T-helper 17 cell (primary cell): Measurements from ENCODE around the gene RAB40B. TPM values are rescaled to one million over a fixed set of nuclear protein-coding genes. Genes with fewer than 3 reads are reported as not detected.
A peak's percentile ranks its signal among the peaks of the same experiment; 100 is the strongest.

Source experiments
- ATAC-seq: fragments of 150-1000 bp; cut with Tn5 transposase; 2 replicates; pipeline ENCODE4 v1.10.0; 2021; ENCODE audit warnings: mild to moderate bottlenecking, moderate library complexity
- DNase-seq, 3 donors: peaks; one replicate each; pipeline versions ENCODE4 v3.0.0 to v3.0.0-alpha.2; 2020 to 2021
- H3K9me3 ChIP-seq: one replicate; pipeline ENCODE4 v1.7.0; 2013; ENCODE audit warnings: low read length, mild to moderate bottlenecking; ENCODE audit not compliant: control insufficient read depth, poor library complexity, severe bottlenecking
- H3K27ac Mint-ChIP-seq: one replicate; pipeline ENCODE4 v1.8.0; 2022; ENCODE audit warnings: mild to moderate bottlenecking, moderate library complexity, mixed read lengths
- H3K27me3 Mint-ChIP-seq: one replicate; pipeline ENCODE4 v1.8.0; 2022; ENCODE audit warnings: mixed read lengths
- H3K36me3 Mint-ChIP-seq: one replicate; pipeline ENCODE4 v1.8.0; 2022; ENCODE audit warnings: low read depth, mixed read lengths
- H3K4me1 Mint-ChIP-seq: one replicate; pipeline ENCODE4 v1.8.0; 2022; ENCODE audit warnings: mild to moderate bottlenecking, mixed read lengths
- H3K4me3 Mint-ChIP-seq: one replicate; pipeline ENCODE4 v1.8.0; 2022; ENCODE audit warnings: mild to moderate bottlenecking, moderate library complexity, mixed read lengths
- total RNA-seq, 4 donors: library from RNA in 2 of 4; stranded (reverse) in 2 of 4; gene quantifications; one replicate each; pipeline ENCODE4 v1.2.3 and lab custom pipeline; 2022 to 2026

Gene RAB40B
- total RNA-seq, 2 donors from 2014 or later = 4.0 to 5.3 TPM

DNA sequence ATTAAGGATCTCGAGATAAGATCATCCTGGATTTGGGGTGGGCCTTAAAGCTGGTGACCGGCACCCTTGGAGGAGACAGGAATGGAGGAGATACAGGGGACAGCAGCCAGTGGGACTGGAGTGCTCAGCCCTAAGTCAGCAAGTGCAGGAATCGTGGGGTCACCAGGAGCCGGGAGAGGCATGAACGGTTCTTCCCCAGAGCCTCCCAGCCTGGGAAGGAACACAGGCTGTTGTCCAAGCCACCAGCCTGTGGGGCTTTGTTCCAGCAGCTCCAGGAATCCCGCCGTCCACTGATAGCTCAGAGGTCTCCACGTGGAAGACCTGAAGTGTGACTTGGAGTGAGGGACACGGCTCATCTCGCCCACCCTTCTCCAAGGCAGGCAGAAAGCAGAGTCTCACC lies 47.8 kb downstream of the RAB40B start:
- H3K4me1 Mint-ChIP-seq = peaks cover 19% of the 10 kb centered on the region
- no peak overlapping the region for H3K27ac Mint-ChIP-seq
- no peaks in the 10 kb centered on the region for H3K27me3 Mint-ChIP-seq
- ATAC-seq = no peak
- no peaks in the 10 kb centered on the region for H3K9me3 ChIP-seq
- no peak for DNase-seq
- H3K4me3 Mint-ChIP-seq = no peak overlapping the region
- H3K36me3 Mint-ChIP-seq = no peaks in the 10 kb centered on the region

DNA sequence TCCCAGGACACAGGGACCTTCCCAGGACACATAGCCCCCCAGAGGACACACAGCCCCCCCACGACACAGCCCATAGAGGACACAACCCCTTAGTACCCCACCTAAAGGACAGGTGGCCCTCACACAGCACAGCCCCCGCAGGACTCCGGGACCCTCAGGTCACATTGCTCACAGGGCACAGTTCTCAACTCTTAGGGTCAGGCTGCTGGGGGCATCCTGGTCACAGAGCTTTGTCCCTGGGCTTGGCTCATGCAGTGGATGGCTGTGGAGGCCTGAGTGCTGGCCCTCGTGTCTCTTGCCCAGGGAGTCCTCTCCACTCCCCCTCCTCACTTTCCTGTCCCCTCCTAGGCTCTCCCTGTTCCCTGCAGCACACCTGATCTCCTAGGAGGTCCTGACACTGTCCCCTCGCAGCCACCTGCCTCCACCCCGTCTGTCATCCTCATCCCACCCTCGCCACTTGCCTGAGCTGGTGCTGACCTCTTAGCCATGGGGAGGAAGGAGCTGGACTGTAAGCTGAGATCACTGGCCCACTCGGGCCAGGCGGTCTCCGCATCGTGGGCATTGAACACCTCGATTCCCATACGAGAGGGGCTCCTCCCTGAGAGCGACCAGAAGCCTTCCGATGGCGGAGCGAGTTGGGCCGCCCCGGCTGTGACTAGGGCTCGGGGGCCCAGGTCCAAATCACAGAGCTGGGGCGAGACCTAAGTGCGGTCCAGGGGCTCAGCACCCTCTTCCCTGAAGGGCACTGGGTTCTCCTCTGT lies 48.8 kb downstream of the RAB40B start:
- peak overlapping the region; percentile 53 for H3K4me3 Mint-ChIP-seq
- H3K9me3 ChIP-seq = no peaks in the 10 kb centered on the region
- H3K36me3 Mint-ChIP-seq = peaks cover 2% of the 10 kb centered on the region
- no peak overlapping the region for H3K27ac Mint-ChIP-seq
- DNase-seq = peak in 1 of 3 donors; percentile 14
- H3K27me3 Mint-ChIP-seq = no peaks in the 10 kb centered on the region
- H3K4me1 Mint-ChIP-seq = peaks cover 24% of the 10 kb centered on the region
- ATAC-seq = no peak

DNA sequence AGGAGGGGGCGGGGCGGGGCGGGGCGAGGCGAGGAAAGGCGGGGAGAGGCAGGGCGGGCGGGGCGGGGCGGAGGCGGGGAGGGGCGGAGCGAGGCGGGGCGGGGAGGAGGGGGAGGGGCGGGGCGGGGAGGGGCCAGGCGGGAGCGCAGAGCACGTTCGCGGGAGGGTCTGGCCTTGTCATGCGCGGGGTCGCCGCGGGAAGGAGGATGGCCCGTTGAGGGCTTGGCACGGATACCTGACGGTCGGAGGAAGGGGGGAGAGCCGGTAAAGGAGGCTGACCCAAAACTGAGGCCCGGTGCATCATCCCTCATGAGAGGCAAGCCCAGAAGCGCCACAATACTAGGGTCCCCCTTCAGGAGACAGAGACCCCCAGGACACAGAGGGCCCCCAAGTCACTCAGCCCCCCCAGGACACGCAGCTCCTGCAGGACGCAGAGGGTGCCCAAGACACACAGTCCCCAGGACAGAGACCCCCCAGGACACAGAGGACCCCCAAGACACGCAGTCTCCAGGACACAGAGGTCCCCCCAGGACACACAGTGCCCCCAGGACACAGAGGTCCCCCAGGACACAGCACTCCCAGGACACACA lies 49.7 kb downstream of the RAB40B start:
- Mint-ChIP-seq H3K27ac (no peak overlapping the region), H3K4me1 (peaks cover 24% of the 10 kb centered on the region)

DNA sequence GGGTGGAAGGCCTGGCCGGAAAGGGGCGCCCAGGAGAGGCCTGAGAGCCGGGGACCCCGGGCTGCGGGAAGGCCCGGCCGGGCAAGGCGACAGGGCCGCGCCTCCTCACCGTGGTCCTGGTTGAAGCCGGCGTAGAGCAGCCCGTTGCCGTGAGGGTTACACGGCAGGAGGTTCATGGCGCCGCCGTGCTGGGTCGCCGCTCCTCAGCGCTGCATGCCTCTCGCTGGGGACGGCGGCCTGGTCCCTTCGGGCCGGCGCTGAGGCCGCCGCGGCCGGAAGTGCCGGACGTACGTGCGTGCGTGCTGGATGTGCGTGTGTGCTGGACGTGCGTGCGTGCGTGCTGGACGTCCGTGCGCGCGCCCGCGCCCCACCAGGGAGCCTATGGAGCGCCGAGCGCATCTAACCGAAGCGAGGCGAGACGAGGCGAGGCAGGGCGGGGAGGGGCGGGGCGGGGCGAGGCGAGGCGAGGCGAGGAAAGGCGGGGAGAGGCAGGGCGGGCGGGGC lies 50.3 kb downstream of the RAB40B start, which contains the start of gene WDR45B:
TSS of gene WDR45B (minus strand) at position 280 of the 504 bp plus-strand sequence. CDS start at position 176, 104 bp downstream.
- DNase-seq (peak; percentile 70 to 83 (median 79)), ATAC-seq (peak; percentile 92)
- Mint-ChIP-seq H3K4me1 (peaks cover 24% of the 10 kb centered on the region), H3K4me3 (peak within 1 kb of the TSS; percentile 89), H3K27me3 (no peaks in the 10 kb centered on the region), H3K27ac (no peak within 1 kb of the TSS), H3K36me3 (peaks cover 2% of the 10 kb centered on the region)
- no peaks in the 10 kb centered on the region for H3K9me3 ChIP-seq

More for the DNA sequence above, 49.7 kb downstream of the RAB40B start:
- Mint-ChIP-seq H3K4me3 (no peak overlapping the region), H3K36me3 (peaks cover 2% of the 10 kb centered on the region), H3K27me3 (no peaks in the 10 kb centered on the region)
- H3K9me3 ChIP-seq = no peaks in the 10 kb centered on the region
- ATAC-seq = peak; percentile 16
- peak in 1 of 3 donors; percentile 25 for DNase-seq

DNA sequence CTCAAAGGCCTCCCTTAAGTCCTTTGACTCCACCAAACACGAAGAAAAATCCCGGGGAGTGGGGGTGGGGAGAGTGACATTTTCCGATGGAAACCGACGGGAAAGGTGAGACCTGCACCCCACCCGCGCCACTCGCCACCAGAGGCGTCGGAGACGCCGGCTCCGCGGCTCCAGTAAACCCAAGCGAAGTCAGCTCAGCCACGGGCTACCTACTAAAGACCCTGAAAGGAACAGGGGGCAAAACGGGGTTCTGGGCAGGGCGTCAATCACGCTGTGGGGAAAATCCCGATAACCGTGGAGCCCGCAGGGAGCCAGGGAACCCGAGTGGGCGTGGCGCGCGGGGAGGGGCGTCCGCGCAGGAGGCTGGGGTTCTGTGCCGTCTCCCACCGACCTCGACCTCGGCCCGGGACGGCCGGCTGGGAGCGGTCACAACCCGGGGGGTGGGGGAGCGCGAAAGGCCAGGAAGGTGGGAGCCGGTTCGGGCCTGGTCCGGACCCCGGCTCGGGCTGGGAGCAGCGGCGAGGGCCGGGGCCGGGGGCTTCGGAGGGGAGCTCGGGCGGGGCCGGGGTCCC lies 50.8 kb downstream of the RAB40B start:
- Mint-ChIP-seq H3K27ac (no peak overlapping the region), H3K27me3 (no peaks in the 10 kb centered on the region), H3K36me3 (peaks cover 2% of the 10 kb centered on the region), H3K4me1 (peaks cover 24% of the 10 kb centered on the region), H3K4me3 (peak overlapping the region; percentile 89)
- peak; percentile 44 for ATAC-seq
- H3K9me3 ChIP-seq = no peaks in the 10 kb centered on the region
- peak; percentile 32 to 67 (median 65) for DNase-seq

DNA sequence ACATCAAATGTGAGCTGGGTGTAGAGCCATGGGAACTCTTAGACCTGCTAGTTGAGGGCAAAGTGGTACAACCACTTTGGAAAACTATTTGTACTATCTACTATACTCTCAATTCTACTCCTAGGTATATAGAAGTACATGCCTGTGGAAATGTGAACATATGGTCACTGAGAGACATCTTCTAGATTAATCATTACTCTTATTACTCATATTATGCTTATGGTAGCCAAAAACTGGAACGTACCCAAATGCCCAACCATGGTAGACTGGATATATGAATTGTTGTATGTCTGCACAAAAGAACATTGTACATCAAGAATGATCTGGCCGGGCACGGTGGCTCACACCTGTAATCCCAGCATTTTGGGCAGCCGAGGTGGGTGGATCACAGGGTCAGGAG lies 53.0 kb downstream of the RAB40B start:
- Mint-ChIP-seq H3K4me3 (peak overlapping the region; percentile 89), H3K27ac (peak overlapping the region; percentile 77), H3K4me1 (peaks cover 32% of the 10 kb centered on the region), H3K36me3 (peaks cover 2% of the 10 kb centered on the region), H3K27me3 (no peaks in the 10 kb centered on the region)
- H3K9me3 ChIP-seq = no peaks in the 10 kb centered on the region
- DNase-seq = no peak
- ATAC-seq = no peak

DNA sequence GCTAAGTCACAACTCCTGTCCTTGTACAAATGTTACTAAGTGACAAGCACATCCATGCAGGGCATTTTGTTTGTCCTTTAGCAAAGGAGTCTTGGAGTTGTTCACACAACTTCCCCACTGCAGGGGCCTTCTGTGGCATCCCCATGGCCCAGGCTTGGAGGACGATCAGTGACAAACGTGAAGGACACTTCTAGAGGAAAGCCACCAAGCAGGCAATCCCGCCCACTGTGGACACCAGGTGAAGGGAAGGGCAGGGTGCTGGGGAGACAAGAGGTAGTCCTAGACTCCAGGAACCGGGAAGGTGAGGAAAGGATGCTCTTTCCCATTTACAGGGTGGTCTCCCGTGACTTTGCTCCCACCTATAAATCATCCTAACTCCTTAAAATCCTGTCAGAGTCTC lies 54.4 kb downstream of the RAB40B start:
- no peaks in the 10 kb centered on the region for H3K27me3 Mint-ChIP-seq
- H3K9me3 ChIP-seq = no peaks in the 10 kb centered on the region
- H3K4me3 Mint-ChIP-seq = no peak overlapping the region
- no peak for ATAC-seq
- no peak overlapping the region for H3K27ac Mint-ChIP-seq
- no peak for DNase-seq
- H3K4me1 Mint-ChIP-seq = peaks cover 32% of the 10 kb centered on the region
- peaks cover 5% of the 10 kb centered on the region for H3K36me3 Mint-ChIP-seq

DNA sequence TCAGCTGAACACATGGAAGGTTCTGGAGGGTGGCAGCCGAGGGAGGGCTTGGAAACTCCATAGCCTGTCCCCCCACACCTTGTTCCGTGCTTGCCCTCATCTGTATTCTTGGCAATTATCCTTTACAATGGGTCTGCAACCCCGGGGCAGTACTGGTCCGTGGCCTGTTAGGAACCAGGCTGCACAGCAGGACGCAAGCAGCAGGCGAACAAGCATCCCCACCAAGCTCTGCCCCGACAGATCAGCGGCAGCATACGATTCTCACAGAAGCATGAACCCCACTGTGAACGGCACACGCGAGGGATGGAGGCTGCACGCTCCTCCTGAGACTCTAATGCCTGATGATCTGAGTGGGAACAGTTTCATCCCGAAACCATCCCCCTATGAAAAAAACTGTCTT lies 56.5 kb downstream of the RAB40B start:
- ATAC-seq (no peak), DNase-seq (no peak)
- H3K27me3 Mint-ChIP-seq = no peaks in the 10 kb centered on the region
- peaks cover 5% of the 10 kb centered on the region for H3K36me3 Mint-ChIP-seq
- no peaks in the 10 kb centered on the region for H3K9me3 ChIP-seq
- peaks cover 33% of the 10 kb centered on the region for H3K4me1 Mint-ChIP-seq
- no peak overlapping the region for H3K27ac Mint-ChIP-seq
- no peak overlapping the region for H3K4me3 Mint-ChIP-seq

DNA sequence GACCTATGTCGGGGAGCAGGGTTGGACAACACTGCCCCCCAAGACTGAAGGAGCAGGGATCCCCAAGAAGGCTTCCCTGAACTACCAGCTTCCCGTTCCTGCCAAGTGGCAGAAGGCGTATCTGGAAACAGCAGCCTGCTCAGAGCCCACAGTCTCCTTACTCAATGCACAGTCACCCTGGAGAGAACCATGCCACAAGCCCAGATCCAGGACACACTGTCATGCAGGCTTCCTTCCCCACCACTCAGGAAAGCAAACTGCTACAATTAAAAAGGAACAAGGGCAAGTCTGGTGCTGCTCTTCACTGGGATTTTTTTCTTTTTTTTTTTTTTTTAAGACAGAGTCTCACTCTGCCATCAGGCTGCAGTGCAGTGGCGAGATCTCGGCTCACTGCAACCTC lies 58.5 kb downstream of the RAB40B start:
- peaks cover 16% of the 10 kb centered on the region for H3K4me1 Mint-ChIP-seq
- H3K4me3 Mint-ChIP-seq = no peak overlapping the region
- no peak for DNase-seq
- peaks cover 3% of the 10 kb centered on the region for H3K36me3 Mint-ChIP-seq
- no peak for ATAC-seq
- no peaks in the 10 kb centered on the region for H3K9me3 ChIP-seq
- no peak overlapping the region for H3K27ac Mint-ChIP-seq
- no peaks in the 10 kb centered on the region for H3K27me3 Mint-ChIP-seq

DNA sequence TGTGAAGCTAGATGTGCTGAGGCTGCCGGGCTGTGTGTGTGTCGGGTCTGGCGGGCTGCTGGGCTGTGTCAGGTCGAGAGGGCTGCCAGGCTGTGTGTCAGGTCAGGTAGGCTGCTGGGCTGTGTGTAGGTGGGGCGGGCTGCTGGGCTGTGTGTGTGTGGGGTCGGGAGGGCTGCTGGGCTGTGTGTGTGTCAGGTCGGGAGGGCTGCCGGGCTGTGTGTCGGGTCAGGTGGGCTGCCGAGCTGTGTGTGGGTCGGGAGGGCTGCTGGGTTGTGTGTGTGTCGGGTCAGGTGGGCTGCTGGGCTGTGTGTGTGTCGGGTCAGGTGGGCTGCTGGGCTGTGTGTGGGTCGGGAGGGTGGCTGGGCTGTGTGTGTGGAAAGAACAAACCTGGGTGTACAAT lies 58.9 kb downstream of the RAB40B start:
- no peak for ATAC-seq
- H3K27me3 Mint-ChIP-seq = no peaks in the 10 kb centered on the region

DNA sequence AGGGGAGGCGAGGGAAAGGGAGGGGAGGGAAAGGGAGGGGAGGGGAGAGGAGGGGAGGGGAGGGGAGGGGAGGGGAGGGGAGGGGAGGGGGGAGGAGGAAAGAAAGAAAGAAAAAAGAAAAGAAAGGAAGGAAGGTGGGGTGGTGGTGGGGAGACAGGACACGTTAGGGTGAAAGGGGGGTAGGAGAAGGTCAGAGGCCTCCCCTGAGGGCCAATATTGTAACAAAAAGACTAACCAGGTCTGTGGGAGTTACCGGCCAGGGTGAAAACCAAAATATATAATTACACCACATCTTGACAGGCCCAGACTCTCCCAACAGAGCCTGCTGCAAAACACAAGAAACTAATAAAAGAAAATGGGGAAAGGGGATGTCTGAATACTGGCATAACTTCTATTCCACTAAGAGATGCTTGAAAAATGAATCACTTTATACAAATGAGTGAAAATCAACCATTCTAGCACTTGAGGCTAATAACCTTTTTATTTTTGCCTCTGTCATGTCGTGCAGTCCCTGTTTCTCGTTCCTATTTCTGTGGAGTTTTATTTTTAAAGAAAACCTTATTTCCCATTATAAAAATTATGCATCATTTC lies 60.2 kb downstream of the RAB40B start:
- no peak for ATAC-seq
- no peak for DNase-seq
- no peak overlapping the region for H3K4me3 Mint-ChIP-seq
- no peaks in the 10 kb centered on the region for H3K9me3 ChIP-seq
- no peaks in the 10 kb centered on the region for H3K27me3 Mint-ChIP-seq
- peaks cover 3% of the 10 kb centered on the region for H3K36me3 Mint-ChIP-seq
- H3K27ac Mint-ChIP-seq = no peak overlapping the region
- peaks cover 20% of the 10 kb centered on the region for H3K4me1 Mint-ChIP-seq

More for the DNA sequence above, 58.9 kb downstream of the RAB40B start:
- no peaks in the 10 kb centered on the region for H3K9me3 ChIP-seq
- DNase-seq = no peak
- H3K4me3 Mint-ChIP-seq = no peak overlapping the region
- peaks cover 19% of the 10 kb centered on the region for H3K4me1 Mint-ChIP-seq
- H3K27ac Mint-ChIP-seq = peak overlapping the region; percentile 39
- H3K36me3 Mint-ChIP-seq = peaks cover 3% of the 10 kb centered on the region

DNA sequence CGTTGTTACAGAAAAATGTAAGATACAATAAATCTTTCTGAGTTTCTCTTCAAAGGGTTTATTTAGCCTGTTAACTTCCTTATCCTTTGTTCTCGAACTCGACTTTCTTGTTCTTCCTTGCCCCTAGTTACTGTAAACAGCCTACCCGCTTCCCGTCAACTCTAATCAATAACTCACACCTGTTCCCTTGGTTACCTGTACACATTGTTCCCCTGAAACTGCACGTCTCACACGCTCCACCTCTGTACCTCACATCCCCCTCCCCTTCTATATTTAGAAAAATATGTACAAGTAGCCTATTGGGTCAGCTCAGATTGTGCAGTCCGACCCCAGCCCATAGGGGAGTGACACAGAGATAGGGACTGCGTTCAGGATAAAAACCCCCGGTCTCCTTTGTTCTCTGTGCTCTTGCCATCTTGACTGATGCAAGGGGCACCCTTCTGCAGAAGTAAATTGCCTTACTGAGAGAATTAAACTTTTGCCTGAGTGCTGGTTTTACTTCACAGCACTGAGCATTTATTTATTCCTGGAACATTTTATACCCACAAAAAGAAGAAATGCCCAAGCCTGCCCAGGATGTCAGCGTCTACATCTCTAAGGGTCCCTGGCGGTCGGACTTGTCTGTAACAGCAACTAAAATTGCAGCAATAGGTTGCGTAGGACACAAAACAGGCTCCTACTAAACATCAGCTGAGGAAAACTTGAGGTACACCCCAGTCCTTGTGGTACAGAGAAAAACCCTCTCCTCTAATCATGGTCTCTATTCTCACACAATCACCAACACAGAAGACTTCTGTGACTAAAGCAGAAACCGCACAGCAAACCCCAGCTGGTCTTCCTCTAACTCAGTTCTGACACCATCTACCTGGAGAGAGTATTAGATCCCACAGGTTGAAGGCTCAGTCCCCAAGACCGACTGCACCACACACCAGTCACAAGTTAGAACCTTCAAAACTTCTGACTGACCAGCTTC lies 61.6 kb downstream of the RAB40B start:
- H3K4me3 Mint-ChIP-seq = no peak overlapping the region
- H3K36me3 Mint-ChIP-seq = peaks cover 3% of the 10 kb centered on the region
- H3K4me1 Mint-ChIP-seq = peaks cover 20% of the 10 kb centered on the region
- ATAC-seq (peak; percentile 37), DNase-seq (no peak)
- no peaks in the 10 kb centered on the region for H3K27me3 Mint-ChIP-seq
- H3K9me3 ChIP-seq = no peaks in the 10 kb centered on the region
- H3K27ac Mint-ChIP-seq = peak overlapping the region; percentile 42
